Progenitor cell of endocrine pancreas (in vitro differentiated cells): ENCODE data around the gene UQCC3. TPM values are rescaled to one million over a fixed set of nuclear protein-coding genes. Genes with fewer than 3 reads are reported as not detected.

ENCODE experiments used
- DNase-seq: peaks from one replicate; pipeline ENCODE4 v3.0.0; 2021; ENCODE audit warnings: low spot score; ENCODE audit not compliant: unreplicated experiment
- H3K27ac Mint-ChIP-seq: 2 replicates; pipeline ENCODE4 v1.8.0; 2021; ENCODE audit warnings: mild to moderate bottlenecking, moderate library complexity, mixed read lengths
- H3K27me3 Mint-ChIP-seq: 2 replicates; pipeline ENCODE4 v1.8.0; 2021; ENCODE audit warnings: mixed read lengths
- H3K36me3 Mint-ChIP-seq: 2 replicates; pipeline ENCODE4 v1.8.0; 2022; ENCODE audit warnings: mixed read lengths; ENCODE audit not compliant: insufficient read depth
- H3K4me1 Mint-ChIP-seq: 2 replicates; pipeline ENCODE4 v1.8.0; 2021; ENCODE audit warnings: low read depth, mixed read lengths
- H3K4me3 Mint-ChIP-seq: 2 replicates; pipeline ENCODE4 v1.8.0; 2021; ENCODE audit warnings: low read depth, mild to moderate bottlenecking, moderate library complexity, mixed read lengths
- H3K9me3 Mint-ChIP-seq: 2 replicates; pipeline ENCODE4 v1.8.0; 2021; ENCODE audit warnings: low read depth, mixed read lengths
- total RNA-seq: library from RNA; stranded (reverse); gene quantifications from 2 replicates; pipeline ENCODE4 v1.2.1, GENCODE V29; 2021
- TF ChIP-seq, protein P1 (sequence below): fragments of 200-600 bp; sonication (generic); IDR thresholded peaks from one replicate; pipeline ENCODE4 v1.5.0; 2021; ENCODE audit warnings: antibody characterized with exemption, mild to moderate bottlenecking; ENCODE audit not compliant: unreplicated experiment

The UQCC3 gene
- total RNA-seq, 1 donor from 2014 or later, result 7.0 TPM

DNA sequence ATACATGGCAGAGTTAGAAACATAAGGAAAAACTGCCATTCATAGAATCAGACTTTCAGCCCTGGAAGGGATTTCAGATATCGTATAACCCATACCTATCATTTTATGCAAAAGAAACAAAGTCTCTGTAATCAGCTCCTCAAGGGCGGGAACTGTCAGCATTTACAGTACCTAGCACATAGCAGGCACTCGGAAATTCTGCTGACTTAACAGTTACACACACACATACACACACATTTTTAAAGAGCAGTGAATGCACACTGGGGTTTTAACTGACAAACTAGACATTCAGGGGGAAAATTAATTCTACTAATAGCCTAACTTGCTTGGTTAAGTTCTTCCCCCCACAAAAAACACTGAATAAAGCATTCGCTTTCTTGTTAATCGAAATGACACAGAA, 44.7 kb downstream of the UQCC3 start:
- Mint-ChIP-seq H3K27ac (peak overlapping the region; percentile 82), H3K4me3 (no peak overlapping the region), H3K27me3 (no peaks in the 10 kb centered on the region), H3K4me1 (peaks cover 15% of the 10 kb centered on the region), H3K36me3 (peaks cover 40% of the 10 kb centered on the region), H3K9me3 (no peaks in the 10 kb centered on the region)
- TF ChIP-seq, protein P1, sequence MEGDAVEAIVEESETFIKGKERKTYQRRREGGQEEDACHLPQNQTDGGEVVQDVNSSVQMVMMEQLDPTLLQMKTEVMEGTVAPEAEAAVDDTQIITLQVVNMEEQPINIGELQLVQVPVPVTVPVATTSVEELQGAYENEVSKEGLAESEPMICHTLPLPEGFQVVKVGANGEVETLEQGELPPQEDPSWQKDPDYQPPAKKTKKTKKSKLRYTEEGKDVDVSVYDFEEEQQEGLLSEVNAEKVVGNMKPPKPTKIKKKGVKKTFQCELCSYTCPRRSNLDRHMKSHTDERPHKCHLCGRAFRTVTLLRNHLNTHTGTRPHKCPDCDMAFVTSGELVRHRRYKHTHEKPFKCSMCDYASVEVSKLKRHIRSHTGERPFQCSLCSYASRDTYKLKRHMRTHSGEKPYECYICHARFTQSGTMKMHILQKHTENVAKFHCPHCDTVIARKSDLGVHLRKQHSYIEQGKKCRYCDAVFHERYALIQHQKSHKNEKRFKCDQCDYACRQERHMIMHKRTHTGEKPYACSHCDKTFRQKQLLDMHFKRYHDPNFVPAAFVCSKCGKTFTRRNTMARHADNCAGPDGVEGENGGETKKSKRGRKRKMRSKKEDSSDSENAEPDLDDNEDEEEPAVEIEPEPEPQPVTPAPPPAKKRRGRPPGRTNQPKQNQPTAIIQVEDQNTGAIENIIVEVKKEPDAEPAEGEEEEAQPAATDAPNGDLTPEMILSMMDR, result no peak
- DNase-seq, result no peak

DNA sequence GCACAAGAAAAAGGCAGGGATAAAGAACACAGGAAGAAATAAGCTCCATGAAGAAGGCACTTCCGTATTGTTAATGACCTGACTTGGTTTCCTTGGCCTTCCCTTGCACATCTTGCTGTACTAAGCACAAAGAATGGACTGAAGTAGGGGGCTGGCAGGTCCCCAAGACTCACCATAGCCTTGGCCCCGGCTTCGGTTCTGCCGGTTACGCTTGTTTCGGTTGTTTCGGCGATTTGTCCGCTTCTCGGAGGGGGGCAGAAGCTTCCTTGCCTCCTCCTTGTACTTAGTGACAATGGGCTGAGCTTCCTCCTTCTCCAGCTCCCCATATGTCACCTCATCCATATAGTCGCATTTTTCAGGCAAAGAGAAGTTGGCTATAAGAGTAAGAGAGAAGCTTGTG, 45.3 kb downstream of the UQCC3 start:
- H3K36me3 Mint-ChIP-seq, result peaks cover 46% of the 10 kb centered on the region
- TF ChIP-seq, protein P1, result no peak
- no peak overlapping the region for H3K4me3 Mint-ChIP-seq
- no peak for DNase-seq
- H3K27ac Mint-ChIP-seq, result no peak overlapping the region
- H3K9me3 Mint-ChIP-seq, result no peaks in the 10 kb centered on the region
- H3K4me1 Mint-ChIP-seq, result peaks cover 15% of the 10 kb centered on the region
- H3K27me3 Mint-ChIP-seq, result no peaks in the 10 kb centered on the region

DNA sequence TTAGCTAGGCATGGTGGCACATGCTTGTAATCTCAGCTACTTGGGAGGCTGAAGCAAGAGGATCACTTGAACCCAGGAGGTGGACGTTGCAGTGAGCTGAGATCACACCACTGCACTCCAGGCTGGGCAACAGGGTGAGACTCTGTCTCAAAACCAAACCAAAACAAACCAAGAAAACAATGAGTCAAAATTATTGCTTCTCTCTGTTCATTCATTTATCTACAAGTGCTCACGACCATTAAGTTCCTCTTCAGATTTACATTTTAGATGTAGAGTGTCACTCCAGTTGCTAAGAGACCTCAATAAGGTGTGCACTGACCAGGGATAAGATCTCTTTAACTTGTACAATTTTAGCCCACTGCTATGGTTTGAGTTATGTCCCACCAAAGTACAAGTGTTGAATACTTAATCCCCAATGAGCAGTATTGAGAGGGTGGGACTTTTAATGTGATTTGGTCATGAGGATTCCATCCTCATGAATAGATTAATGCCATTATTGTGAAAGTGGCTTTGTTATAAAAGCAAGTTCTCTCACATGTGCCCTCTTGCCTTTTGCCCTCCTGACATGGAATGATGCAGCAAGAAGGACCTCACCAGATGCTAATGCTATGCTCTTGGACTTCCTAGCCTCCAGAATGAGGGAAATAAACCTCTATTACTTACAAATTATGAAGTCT, 48.0 kb downstream of the UQCC3 start:
- no peak overlapping the region for H3K4me3 Mint-ChIP-seq
- H3K4me1 Mint-ChIP-seq, result peaks cover 11% of the 10 kb centered on the region
- H3K36me3 Mint-ChIP-seq, result peaks cover 52% of the 10 kb centered on the region
- no peaks in the 10 kb centered on the region for H3K27me3 Mint-ChIP-seq
- no peaks in the 10 kb centered on the region for H3K9me3 Mint-ChIP-seq
- no peak for DNase-seq
- no peak overlapping the region for H3K27ac Mint-ChIP-seq
- TF ChIP-seq, protein P1, result no peak

DNA sequence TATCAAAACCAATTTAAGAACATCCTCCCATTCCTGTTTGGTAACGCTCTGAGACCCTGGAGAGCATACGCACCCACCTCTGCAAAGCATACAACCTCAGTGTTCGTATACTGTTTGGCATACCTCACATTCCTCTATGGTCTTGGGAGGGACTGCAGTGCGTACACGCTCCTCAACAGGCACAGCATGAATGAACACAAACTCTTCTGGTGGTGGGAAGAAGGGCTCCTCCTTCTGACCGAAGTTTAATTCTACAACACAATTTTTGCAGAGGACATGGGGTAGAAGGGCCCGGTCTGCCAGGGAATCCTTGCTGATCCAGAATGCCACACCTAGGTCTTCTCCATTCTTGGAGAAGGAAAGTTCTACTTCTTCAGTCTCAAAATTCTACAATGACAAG, 50.5 kb downstream of the UQCC3 start:
- Mint-ChIP-seq H3K4me3 (no peak overlapping the region), H3K27me3 (no peaks in the 10 kb centered on the region), H3K4me1 (peaks cover 23% of the 10 kb centered on the region), H3K9me3 (no peaks in the 10 kb centered on the region), H3K36me3 (peaks cover 47% of the 10 kb centered on the region), H3K27ac (peak overlapping the region; percentile 90)
- no peak for DNase-seq
- TF ChIP-seq, protein P1, result peak; percentile 38

Other genes starting within 250 kb of the UQCC3 start
- 27.2 and 39.8 TPM in 2 replicates for gene AHNAK, start 124.9 kb upstream of the UQCC3 start, total RNA-seq
- gene EEF1G, start 97.8 kb upstream of the UQCC3 start, total RNA-seq, result 1,931 and 1,938 TPM in 2 replicates
- gene TUT1, start 80.2 kb upstream of the UQCC3 start, total RNA-seq, result 23.1 and 26.0 TPM in 2 replicates
- gene MTA2, start 69.8 kb upstream of the UQCC3 start, total RNA-seq, result 134 and 140 TPM in 2 replicates
- 42.7 and 47.0 TPM in 2 replicates for gene EML3, start 58.9 kb upstream of the UQCC3 start, total RNA-seq
- 0.62 and 0.86 TPM in 2 replicates for gene ROM1, start 58.4 kb upstream of the UQCC3 start, total RNA-seq
- 43.4 and 48.9 TPM in 2 replicates for gene B3GAT3, start 49.7 kb upstream of the UQCC3 start, total RNA-seq
- gene GANAB, start 25.1 kb upstream of the UQCC3 start, total RNA-seq, result 354 and 361 TPM in 2 replicates
- gene INTS5, start 18.4 kb upstream of the UQCC3 start, total RNA-seq, result 23.6 and 24.7 TPM in 2 replicates
- 71.7 and 73.5 TPM in 2 replicates for gene C11orf98, start 6.5 kb upstream of the UQCC3 start, total RNA-seq
- gene CSKMT, start 6.4 kb upstream of the UQCC3 start, total RNA-seq, result 12.2 and 18.0 TPM in 2 replicates
- 9.3 and 9.4 TPM in 2 replicates for gene LBHD1, start 594 bp downstream of the UQCC3 start, total RNA-seq
- 99.8 and 102 TPM in 2 replicates for gene UBXN1, start 7.4 kb downstream of the UQCC3 start, total RNA-seq
- 0.65 and 0.89 TPM in 2 replicates for gene LRRN4CL, start 17.9 kb downstream of the UQCC3 start, total RNA-seq
- 84.9 and 85.8 TPM in 2 replicates for gene BSCL2, start 35.8 kb downstream of the UQCC3 start, total RNA-seq
- 1.8 and 2.0 TPM in 2 replicates for gene GNG3, start 36.0 kb downstream of the UQCC3 start, total RNA-seq
- 61.0 and 63.9 TPM in 2 replicates for gene HNRNPUL2, start 55.8 kb downstream of the UQCC3 start, total RNA-seq
- gene TTC9C, start 56.8 kb downstream of the UQCC3 start, total RNA-seq, result 35.5 and 40.8 TPM in 2 replicates
- 13.4 and 17.3 TPM in 2 replicates for gene ZBTB3, start 82.5 kb downstream of the UQCC3 start, total RNA-seq
- gene POLR2G, start 89.9 kb downstream of the UQCC3 start, total RNA-seq, result 93.8 and 101 TPM in 2 replicates
- 52.3 and 56.3 TPM in 2 replicates for gene TAF6L, start 99.7 kb downstream of the UQCC3 start, total RNA-seq
- gene TMEM179B, start 115.7 kb downstream of the UQCC3 start, total RNA-seq, result 38.4 and 40.8 TPM in 2 replicates
- 18.6 and 19.8 TPM in 2 replicates for gene TMEM223, start 120.3 kb downstream of the UQCC3 start, total RNA-seq
- gene NXF1, start 133.8 kb downstream of the UQCC3 start, total RNA-seq, result 120 and 130 TPM in 2 replicates
- gene STX5, start 160.4 kb downstream of the UQCC3 start, total RNA-seq, result 39.3 and 45.3 TPM in 2 replicates
- gene TEX54, start 161.2 kb downstream of the UQCC3 start, total RNA-seq, result not detected in 2 replicates
- gene WDR74, start 167.9 kb downstream of the UQCC3 start, total RNA-seq, result 55.8 and 60.3 TPM in 2 replicates
- 140 and 180 TPM in 2 replicates for gene SLC3A2, start 209.2 kb downstream of the UQCC3 start, total RNA-seq
- gene CHRM1, start 249.7 kb downstream of the UQCC3 start, total RNA-seq, result 0.62 and 0.67 TPM in 2 replicates